Skin epidermis (tissue), 12 donors: ENCODE measurements around the gene TMEM109.

Experiments used
- H3K27ac ChIP-seq, 21 experiments: fragments of 200-600 bp; sonication (generic) in 11 of 21; one replicate each; pipeline ENCODE4 v1.5.0; 2020; ENCODE audit warnings: mild to moderate bottlenecking in 3 of 21, inconsistent platforms in 2 of 21, moderate library complexity in 2 of 21
- H3K4me3 ChIP-seq, 7 experiments: fragments of 200-600 bp; sonication (generic) in 2 of 7; one replicate each; pipeline ENCODE4 v1.5.0; 2020; ENCODE audit warnings: inconsistent platforms in 2 of 7, mild to moderate bottlenecking in 2 of 7, moderate library complexity in 1 of 7

Gene TMEM109

DNA sequence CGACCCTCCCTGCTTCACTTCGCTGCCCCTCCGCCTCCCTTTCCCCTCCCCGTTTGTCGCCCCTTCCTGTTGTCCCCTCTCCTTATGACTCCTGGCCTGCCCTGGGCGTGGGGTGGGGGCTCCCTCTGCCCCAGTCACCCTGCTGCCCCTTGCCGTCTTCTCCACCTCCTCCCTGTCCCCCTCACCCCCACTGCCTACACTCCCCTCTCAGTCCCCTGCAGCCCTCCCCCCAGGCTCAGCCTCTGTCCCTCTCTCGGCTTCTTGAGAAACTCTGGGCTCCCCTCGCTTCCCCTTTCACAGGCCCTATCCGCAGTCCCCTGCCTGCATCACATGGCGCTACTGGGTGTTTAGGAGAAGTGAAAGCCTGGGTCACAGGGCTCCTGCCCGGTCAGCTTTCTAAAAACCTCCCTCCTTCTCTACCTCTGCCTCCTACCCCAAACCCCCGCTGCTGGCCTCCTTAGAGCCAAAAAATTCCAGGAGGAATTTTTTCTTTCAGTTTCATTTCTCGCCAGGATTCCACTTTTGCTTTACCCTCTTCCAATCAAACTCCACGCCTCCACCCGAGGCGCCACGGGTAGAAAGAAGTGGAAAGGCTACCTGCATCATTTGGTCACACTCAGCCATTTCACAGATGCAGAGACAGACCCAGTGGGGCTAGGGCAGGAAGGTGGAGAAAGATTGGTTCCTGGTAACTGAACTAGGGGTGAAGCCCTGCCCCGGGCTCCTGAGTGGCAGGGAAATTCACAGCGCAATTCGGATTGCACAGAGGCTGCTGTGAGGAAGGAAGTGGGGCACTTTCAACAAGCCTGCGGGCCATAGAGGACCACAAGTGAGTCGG is 38.2 kb downstream of the TMEM109 start, which contains the start of gene SLC15A3:
TSS of gene SLC15A3 (minus strand) at position 273 of the 838 bp plus-strand sequence. CDS start 625 bp downstream, outside the sequence.
- peak within 1 kb of the TSS; percentile 20 to 45 (median 30) for H3K4me3 ChIP-seq
- peak within 1 kb of the TSS; percentile 49 to 93 (median 86) for H3K27ac ChIP-seq

DNA sequence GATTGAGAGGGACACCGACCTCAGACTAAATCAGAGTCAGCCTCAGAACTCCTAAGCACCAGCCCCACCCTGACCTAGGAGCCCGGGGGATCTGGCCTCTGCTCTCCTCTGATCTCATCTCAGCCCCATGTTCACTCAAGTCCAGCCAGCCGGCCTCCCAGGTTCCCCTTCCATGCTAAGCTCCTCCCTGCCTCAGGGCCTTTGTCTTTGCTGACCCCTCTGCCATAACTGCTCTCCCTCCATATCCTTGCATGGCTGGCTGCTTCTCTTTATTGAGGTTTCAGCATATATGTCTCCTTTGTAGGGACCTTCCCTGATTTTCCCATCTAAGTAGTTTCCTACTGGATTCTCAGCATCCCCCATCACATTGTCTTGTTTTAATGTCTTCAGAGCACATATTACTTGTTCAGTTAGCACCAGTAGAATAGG is 38.8 kb downstream of the TMEM109 start:
- Histone ChIP-seq H3K27ac (peak overlapping the region in 20 of 21 experiments; percentile 49 to 93 (median 86)), H3K4me3 (peak overlapping the region in 6 of 7 experiments; percentile 28 to 45 (median 34))

DNA sequence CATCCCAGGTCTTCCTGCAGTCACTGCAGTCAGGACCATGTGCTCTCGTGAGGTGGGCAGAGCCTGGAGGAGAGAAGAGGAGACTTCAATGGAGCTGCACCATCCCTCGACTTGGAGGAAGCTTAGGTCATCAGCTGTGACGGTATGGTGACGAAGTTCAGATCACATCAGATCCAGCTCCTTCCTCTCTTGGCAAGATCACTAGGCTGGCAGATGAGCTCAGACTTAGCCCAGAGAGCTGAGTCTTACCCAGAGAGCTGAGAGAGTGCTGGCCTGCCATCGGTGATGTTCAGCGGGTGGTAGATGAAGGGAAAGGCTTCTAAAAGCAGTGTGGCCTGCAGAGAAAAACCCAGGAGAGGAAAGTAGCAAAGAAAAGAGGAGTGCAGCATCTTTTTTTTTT is 39.8 kb downstream of the TMEM109 start:
- H3K27ac ChIP-seq: peak overlapping the region in 4 of 21 experiments; percentile 8 to 92 (median 90)

GRCh38 chr11:60954421-60954820 is 40.5 kb downstream of the TMEM109 start:
- H3K27ac ChIP-seq: peak overlapping the region in 2 of 21 experiments; percentile 30 to 44
- H3K4me3 ChIP-seq: no peak overlapping the region

More for the DNA sequence above, 39.8 kb downstream of the TMEM109 start:
- no peak overlapping the region for H3K4me3 ChIP-seq

DNA sequence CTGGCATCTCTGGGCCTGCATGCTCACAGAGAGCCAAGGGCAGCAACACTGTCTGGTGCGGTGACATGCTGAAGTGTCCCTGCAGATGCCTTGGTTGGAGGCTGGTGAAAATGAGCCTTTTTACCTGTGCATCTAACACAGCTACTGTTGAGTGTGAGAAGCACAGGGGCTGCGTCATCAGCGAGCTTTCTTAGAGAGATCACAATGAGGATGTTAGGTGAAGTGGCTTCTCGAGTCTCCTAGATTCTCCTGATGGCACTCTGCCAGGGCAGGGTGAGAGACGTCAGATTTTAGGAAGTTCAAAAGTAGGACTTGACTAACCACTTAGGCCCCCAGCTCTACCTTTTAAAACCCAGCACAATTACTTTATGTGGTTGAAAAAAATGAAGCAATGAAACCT is 41.6 kb downstream of the TMEM109 start:
- Histone ChIP-seq H3K27ac (no peak overlapping the region), H3K4me3 (no peak overlapping the region)

DNA sequence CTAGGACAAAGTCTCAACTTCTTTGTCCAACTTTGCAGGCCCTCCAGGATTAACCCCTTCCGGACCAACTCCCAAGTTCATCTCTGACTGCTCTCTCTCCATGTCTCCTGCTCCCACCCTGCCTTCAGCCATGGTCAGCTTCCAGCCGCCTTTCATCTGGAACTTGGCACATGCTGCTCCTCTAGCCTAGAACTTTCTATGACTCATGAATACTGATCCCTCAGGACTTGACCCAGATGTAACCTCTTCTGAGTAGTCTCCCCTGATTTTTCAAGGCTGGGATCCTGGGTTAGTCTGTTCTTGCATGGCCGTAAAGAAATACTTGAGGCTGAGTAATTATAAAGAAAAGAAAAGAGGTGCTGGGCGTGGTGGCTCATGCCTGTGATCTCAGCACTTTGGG is 43.2 kb downstream of the TMEM109 start:
- H3K4me3 ChIP-seq: no peak overlapping the region
- H3K27ac ChIP-seq: no peak overlapping the region

GRCh38 chr11:60959431-60959830 is 45.5 kb downstream of the TMEM109 start:
- Histone ChIP-seq H3K4me3 (no peak overlapping the region), H3K27ac (no peak overlapping the region)

GRCh38 chr11:60960405-60960804 is 46.4 kb downstream of the TMEM109 start:
- H3K4me3 ChIP-seq: no peak overlapping the region

DNA sequence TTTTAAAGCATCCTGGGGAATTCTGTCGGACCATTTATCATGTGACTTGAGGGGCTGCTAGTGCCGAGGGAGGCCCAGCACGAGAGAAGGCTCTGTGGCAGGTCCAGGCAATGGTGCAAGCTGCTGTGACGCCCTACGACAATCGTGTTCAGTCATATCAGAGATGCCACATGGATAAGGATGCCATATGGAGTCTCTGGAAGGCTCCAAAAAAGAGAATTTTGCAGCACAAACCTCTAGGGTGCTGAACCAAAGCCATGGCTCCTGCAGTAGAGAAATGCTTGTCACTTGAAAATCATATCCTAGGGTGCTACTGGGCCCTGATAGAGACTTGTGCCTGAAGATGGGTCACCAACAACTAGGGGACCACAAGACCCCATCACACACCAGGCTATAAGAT is 50.8 kb downstream of the TMEM109 start:
- no peak overlapping the region for H3K27ac ChIP-seq
- no peak overlapping the region for H3K4me3 ChIP-seq

More at GRCh38 chr11:60960405-60960804, 46.4 kb downstream of the TMEM109 start:
- no peak overlapping the region for H3K27ac ChIP-seq

- no peak overlapping the region for H3K4me3 ChIP-seq
- H3K27ac ChIP-seq: no peak overlapping the region
Observed at GRCh38 chr11:60966890-60967289, 52.9 kb downstream of the TMEM109 start.

- H3K27ac ChIP-seq: no peak overlapping the region
- H3K4me3 ChIP-seq: no peak overlapping the region
Observed at GRCh38 chr11:60968223-60968622, 54.3 kb downstream of the TMEM109 start.

GRCh38 chr11:60970369-60970774 is 56.4 kb downstream of the TMEM109 start:
- peak overlapping the region in 1 of 21 experiments; percentile 96 for H3K27ac ChIP-seq

GRCh38 chr11:60970890-60971289 is 56.9 kb downstream of the TMEM109 start:
- Histone ChIP-seq H3K27ac (peak overlapping the region in 2 of 21 experiments; percentile 85 to 96), H3K4me3 (peak overlapping the region in 1 of 7 experiments; percentile 44)

More at GRCh38 chr11:60970369-60970774, 56.4 kb downstream of the TMEM109 start:
- no peak overlapping the region for H3K4me3 ChIP-seq

DNA sequence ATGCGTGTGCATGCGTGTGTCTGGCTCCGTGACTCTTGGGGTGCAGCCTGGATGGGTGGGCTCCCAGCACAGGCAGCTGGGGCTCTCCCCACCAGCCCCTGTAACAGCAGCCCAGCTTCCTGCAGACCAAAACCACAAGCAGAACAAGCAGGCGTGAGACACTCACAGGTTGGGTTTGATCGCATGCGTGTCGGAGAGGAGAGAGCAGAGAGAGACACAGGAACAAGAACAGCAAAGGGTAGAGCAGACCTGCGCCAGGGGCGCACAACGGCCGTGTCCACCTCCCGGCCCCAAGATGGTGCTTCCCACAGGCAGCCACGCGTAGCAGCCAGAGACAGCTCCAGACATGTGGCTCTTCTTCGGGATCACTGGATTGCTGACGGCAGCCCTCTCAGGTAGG is 57.6 kb downstream of the TMEM109 start, which contains the start of gene CD6:
TSS of gene CD6 (plus strand) at position 161 of the 400 bp plus-strand sequence. CDS start at position 347, 186 bp downstream.
- Histone ChIP-seq H3K4me3 (peak within 1 kb of the TSS; percentile 8 to 44 (median 26)), H3K27ac (peak within 1 kb of the TSS in 17 of 21 experiments; percentile 8 to 96 (median 67))

GRCh38 chr11:60972182-60973030 is 58.4 kb downstream of the TMEM109 start:
- Histone ChIP-seq H3K4me3 (peak overlapping the region; percentile 8 to 44 (median 26)), H3K27ac (peak overlapping the region in 17 of 21 experiments; percentile 8 to 96 (median 67))
